HFFc6 (cell line): ENCODE results near the gene LTBP4. TPM values are rescaled to one million over a fixed set of nuclear protein-coding genes. Genes with fewer than 3 reads are reported as not detected.

ENCODE experiments used
- DNase-seq: peaks from one replicate; pipeline ENCODE4 v3.0.0-alpha.2; 2018
- H3K27ac Mint-ChIP-seq: 2 replicates; pipeline ENCODE4 v1.8.0; 2020; ENCODE audit warnings: mild to moderate bottlenecking, mixed read lengths
- H3K27me3 Mint-ChIP-seq: 2 replicates; pipeline ENCODE4 v1.8.0; 2021; ENCODE audit warnings: mild to moderate bottlenecking, moderate library complexity, mixed read lengths; ENCODE audit not compliant: insufficient read depth
- H3K36me3 Mint-ChIP-seq: 2 replicates; pipeline ENCODE4 v1.8.0; 2021; ENCODE audit warnings: low read depth, mixed read lengths
- H3K4me1 Mint-ChIP-seq: 2 replicates; pipeline ENCODE4 v1.8.0; 2020; ENCODE audit warnings: low read depth, mixed read lengths
- H3K4me3 Mint-ChIP-seq: 2 replicates; pipeline ENCODE4 v1.8.0; 2020; ENCODE audit warnings: mild to moderate bottlenecking, moderate library complexity, mixed read lengths
- H3K9me3 Mint-ChIP-seq: 2 replicates; pipeline ENCODE4 v1.8.0; 2020; ENCODE audit warnings: mild to moderate bottlenecking, mixed read lengths
- total RNA-seq, 6 experiments: library from RNA; stranded (reverse); fragmentation: NEBNext Ultra II Directional; extraction: Animal tissue kit (Norgen Biotek cat#: 25700); gene quantifications; 2 replicates in 1 of 6; 3 replicates in 5 of 6; pipeline ENCODE4 v1.2.3, GENCODE V29; 2021
- TF ChIP-seq, protein P1 (sequence below): fragments of 200-600 bp; sonication (generic); IDR thresholded peaks from 2 replicates; pipeline ENCODE4 v1.5.0; 2021; ENCODE audit warnings: antibody characterized with exemption, mild to moderate bottlenecking

LTBP4 gene
- total RNA-seq, 6 experiments from 2014 or later: 36.6 to 54.9 (median 51.4) TPM

DNA sequence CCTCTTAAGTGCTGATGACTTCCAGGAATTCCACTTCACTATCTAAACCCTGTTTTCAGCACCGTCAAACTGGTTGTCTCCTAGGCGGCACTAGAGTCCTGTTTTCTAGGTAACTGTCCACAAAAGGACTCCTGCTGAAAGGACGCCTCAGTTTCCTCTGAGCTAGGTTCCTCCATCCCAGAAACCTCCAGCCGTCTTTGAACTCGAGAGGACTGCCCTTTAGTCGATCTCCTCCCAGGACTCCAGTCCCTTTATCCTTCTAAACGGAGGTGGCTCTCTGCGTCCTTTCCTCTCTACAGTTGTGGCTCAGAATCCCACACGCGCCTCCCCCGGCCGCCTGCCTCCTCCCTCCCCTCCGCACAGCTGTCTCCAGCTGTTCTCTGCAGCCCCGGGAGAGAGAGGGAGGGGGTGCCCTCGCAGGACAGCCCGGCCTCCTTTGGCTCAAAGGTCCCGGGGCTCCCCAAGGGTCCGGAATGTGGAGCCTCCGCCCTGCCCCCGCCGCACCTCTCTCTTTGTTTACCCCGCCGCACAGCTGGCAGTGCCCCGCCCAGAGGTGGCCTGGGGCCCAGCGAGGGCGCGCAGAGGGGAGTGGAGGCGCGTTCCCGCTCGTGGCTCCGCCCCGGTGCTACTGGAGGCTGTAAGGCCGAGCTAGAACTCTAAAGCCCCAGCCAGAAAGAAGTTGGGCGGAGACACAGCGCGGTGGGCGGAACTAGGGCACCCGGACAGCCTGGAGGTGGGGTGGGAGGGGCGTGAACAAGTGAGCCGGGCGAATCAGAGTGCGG lies 2.4 kb downstream of the LTBP4 start:
- H3K27me3 Mint-ChIP-seq: peaks cover 18% of the 10 kb centered on the region
- H3K27ac Mint-ChIP-seq: peak overlapping the region; percentile 38
- peaks cover 49% of the 10 kb centered on the region for H3K4me1 Mint-ChIP-seq
- peak; percentile 88 for DNase-seq
- H3K36me3 Mint-ChIP-seq: no peaks in the 10 kb centered on the region
- no peaks in the 10 kb centered on the region for H3K9me3 Mint-ChIP-seq
- peak overlapping the region; percentile 84 for H3K4me3 Mint-ChIP-seq
- TF ChIP-seq, protein P1, sequence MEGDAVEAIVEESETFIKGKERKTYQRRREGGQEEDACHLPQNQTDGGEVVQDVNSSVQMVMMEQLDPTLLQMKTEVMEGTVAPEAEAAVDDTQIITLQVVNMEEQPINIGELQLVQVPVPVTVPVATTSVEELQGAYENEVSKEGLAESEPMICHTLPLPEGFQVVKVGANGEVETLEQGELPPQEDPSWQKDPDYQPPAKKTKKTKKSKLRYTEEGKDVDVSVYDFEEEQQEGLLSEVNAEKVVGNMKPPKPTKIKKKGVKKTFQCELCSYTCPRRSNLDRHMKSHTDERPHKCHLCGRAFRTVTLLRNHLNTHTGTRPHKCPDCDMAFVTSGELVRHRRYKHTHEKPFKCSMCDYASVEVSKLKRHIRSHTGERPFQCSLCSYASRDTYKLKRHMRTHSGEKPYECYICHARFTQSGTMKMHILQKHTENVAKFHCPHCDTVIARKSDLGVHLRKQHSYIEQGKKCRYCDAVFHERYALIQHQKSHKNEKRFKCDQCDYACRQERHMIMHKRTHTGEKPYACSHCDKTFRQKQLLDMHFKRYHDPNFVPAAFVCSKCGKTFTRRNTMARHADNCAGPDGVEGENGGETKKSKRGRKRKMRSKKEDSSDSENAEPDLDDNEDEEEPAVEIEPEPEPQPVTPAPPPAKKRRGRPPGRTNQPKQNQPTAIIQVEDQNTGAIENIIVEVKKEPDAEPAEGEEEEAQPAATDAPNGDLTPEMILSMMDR: no peak

DNA sequence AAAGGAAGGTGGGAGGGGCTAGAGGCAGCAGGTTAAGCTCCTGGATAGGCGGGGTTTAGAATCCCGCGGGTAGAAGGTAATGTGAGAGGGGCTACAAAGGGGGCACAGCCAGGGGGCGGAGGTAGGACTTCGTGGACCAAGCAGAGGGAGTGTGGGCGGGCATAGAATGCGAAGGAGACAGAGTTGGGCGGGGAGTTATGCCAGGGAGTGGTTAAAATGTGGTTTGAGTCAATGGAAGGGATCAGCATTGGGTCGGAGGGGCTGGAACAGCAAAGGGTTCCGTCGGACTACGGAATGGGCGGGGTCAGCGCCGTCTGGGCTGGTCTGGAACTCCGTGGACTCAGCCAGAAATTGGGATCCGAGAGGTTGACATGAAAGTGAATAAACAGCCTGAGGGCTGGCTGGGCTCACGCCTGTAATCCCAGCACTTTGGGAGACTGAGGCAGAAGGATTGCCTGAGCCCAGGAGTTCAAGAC lies 3.0 kb downstream of the LTBP4 start:
- Mint-ChIP-seq H3K27ac (no peak overlapping the region), H3K27me3 (peaks cover 18% of the 10 kb centered on the region), H3K4me3 (peak overlapping the region; percentile 84), H3K4me1 (peaks cover 42% of the 10 kb centered on the region), H3K36me3 (no peaks in the 10 kb centered on the region), H3K9me3 (no peaks in the 10 kb centered on the region)
- TF ChIP-seq, protein P1: no peak
- no peak for DNase-seq

DNA sequence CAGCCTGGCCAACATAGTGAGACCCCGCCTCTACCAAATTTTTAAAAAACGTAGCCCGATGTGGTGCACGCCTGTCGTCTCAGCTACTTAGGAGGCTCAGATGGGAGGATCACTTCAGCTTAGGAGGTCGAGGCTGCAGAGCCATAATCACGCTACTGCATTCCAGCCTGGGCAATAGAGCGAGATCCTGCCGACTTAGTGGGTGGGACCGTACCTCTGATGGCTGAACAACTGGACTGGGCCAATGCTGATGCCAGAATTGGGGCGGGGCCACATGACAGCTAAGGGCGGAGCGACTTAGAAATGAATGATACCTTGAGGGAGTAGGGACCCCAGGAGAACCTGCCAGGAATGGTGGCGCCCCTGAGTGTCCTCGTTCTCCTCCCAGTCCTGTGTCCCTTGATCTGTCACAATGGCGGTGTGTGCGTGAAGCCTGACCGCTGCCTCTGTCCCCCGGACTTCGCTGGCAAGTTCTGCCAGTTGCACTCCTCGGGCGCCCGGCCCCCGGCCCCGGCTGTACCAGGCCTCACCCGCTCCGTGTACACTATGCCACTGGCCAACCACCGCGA lies 3.6 kb downstream of the LTBP4 start:
- peaks cover 14% of the 10 kb centered on the region for H3K27me3 Mint-ChIP-seq
- no peaks in the 10 kb centered on the region for H3K36me3 Mint-ChIP-seq
- no peaks in the 10 kb centered on the region for H3K9me3 Mint-ChIP-seq

DNA sequence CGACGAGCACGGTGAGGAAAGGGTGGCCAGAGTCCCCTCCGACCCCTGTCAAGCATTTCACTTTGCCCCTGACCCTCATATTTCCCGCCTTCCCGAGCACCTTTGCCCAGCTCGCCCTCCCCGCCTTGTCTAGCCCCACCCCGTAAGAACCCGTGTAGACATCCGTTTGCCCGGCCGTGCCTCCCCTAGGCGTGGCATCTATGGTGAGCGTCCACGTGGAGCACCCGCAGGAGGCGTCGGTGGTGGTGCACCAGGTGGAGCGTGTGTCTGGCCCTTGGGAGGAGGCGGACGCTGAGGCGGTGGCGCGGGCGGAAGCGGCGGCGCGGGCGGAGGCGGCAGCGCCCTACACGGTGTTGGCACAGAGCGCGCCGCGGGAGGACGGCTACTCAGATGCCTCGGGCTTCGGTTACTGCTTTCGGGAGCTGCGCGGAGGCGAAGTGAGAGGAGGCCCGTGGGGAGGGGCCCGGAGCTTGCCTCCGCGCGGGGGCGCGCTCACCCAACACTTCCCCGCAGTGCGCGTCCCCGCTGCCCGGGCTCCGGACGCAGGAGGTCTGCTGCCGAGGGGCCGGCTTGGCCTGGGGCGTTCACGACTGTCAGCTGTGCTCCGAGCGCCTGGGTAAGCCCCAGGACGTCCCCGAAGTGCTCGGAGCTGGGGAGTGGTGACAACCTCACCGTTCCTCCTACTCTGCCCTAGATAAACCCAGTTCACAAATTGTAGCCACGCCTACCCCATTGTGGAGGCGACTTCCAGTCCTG lies 4.2 kb downstream of the LTBP4 start:
- peaks cover 38% of the 10 kb centered on the region for H3K4me1 Mint-ChIP-seq
- H3K9me3 Mint-ChIP-seq: no peaks in the 10 kb centered on the region
- no peaks in the 10 kb centered on the region for H3K36me3 Mint-ChIP-seq
- TF ChIP-seq, protein P1: peak; percentile 44
- H3K27ac Mint-ChIP-seq: peak overlapping the region; percentile 73
- H3K27me3 Mint-ChIP-seq: peaks cover 11% of the 10 kb centered on the region
- H3K4me3 Mint-ChIP-seq: peak overlapping the region; percentile 82
- no peak for DNase-seq

More for the DNA sequence above, 3.6 kb downstream of the LTBP4 start:
- Mint-ChIP-seq H3K4me3 (peak overlapping the region; percentile 82; the same call in 1 of the 2 replicates), H3K4me1 (peaks cover 37% of the 10 kb centered on the region), H3K27ac (no peak overlapping the region)
- TF ChIP-seq, protein P1: no peak
- no peak for DNase-seq

DNA sequence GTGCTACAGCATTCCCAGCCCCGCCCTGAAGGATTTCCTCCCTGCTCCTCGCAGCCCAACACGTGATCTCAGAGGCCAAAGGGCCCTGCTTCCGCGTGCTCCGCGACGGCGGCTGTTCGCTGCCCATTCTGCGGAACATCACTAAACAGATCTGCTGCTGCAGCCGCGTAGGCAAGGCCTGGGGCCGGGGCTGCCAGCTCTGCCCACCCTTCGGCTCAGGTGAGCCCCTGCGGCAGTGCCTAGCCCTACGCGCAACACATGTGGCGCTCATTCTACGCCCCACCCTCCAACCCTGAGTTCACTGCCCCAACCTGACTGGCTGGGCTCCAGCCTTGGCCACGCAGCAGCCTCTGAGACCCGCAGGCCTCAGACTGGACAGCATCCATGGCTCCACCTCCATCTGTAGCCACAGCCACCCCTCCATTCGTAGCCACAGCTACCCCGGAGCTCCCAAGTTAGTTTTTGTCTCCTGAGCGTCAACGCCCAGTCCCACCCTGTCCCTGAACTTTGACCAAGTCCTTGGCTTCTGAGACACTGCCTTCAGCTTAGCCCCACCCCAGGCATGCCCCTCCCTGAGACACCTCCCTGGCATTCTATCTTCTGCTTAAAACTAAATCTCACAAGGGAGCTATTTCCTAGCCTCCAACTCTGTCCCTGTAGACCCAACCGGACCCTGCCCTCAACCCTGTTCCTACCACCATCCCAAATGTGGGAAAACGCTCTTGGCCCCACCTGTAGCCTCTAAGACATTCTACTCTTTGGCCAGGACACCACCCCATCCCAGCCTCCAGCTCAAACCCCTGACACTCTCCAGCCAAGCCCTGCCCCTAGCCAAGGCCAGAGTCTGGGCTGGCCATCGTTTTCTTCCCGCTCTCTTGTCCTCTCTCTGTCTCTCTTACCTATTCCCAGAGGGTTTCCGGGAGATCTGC lies 6.4 kb downstream of the LTBP4 start:
- TF ChIP-seq, protein P1: no peak
- Mint-ChIP-seq H3K27me3 (peaks cover 2% of the 10 kb centered on the region), H3K9me3 (no peaks in the 10 kb centered on the region), H3K27ac (no peak overlapping the region), H3K36me3 (no peaks in the 10 kb centered on the region), H3K4me1 (peaks cover 34% of the 10 kb centered on the region), H3K4me3 (no peak overlapping the region)
- no peak for DNase-seq
